Measurements from ENCODE around the gene SIK3.
A peak's percentile ranks its signal among the peaks of the same experiment; 100 is the strongest.

Gene SIK3

DNA sequence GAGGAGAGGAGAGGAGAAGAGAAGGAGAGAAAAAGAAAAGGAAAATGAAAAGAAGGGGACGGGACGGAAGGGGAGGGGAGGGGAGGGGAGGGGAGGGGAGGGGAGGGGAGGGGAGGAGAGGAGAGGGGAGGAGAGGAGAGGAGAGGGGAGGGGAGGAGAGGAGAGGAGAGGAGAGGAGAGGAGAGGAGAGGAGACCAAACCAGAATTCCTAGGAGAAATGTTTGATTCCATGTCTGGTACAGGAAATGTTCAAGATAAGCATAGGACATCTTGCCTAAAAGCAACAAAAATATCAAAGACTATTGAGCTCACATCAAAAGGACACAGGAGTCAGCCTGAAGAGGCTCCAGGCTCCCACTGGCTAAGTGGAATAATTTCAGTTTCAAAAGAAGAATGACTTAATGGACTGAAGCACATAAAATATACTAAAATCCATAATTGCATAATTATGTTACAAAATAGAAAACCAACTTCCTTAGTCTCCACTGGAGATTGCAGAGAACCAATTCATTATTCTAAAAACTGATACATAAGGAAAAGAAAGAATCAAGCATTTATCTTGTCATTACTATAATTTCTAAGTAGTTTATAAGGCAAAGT is 159.7 kb downstream of the SIK3 start:
- ChIA-PET POLR2A (interaction anchor here (0.6 kb wide), 1 partner anchor 156 kb away, joined by 3 read pairs; no protein-coding TSS in a partner anchor), CTCF (interaction anchor here (1.2 to 1.6 kb wide), 2 partner anchors 10 to 12 kb away, joined by 3 read pairs; no protein-coding TSS in a partner anchor)
- H3K4me3 ChIP-seq (ENCODE audit: control insufficient read depth in 1 of 7, extremely low read depth in 1 of 7, insufficient read depth in 4 of 7, low read depth in 2 of 7, low read length in 6 of 7): no peak overlapping the region
- H3K9me3 ChIP-seq (ENCODE audit: control extremely low read depth in 1 of 5, control insufficient read depth in 4 of 5, insufficient read depth in 2 of 5, low read depth in 1 of 5, low read length in 4 of 5): no peaks in the 10 kb centered on the region
- no peaks in the 10 kb centered on the region for H3K27me3 ChIP-seq (replicated peaks in 2 of 5; ENCODE audit: control insufficient read depth in 4 of 5, insufficient read depth in 5 of 5, low read length in 4 of 5)
- peaks cover 0 to 13% (median 7%) of the 10 kb centered on the region in 4 experiments for H3K36me3 ChIP-seq (ENCODE audit: control insufficient read depth in 4 of 4, insufficient read depth in 4 of 4, low read length in 3 of 4)
- no peak for DNase-seq
- H3K27ac ChIP-seq (ENCODE audit: insufficient read depth in 1 of 2, low read depth in 1 of 2, low read length in 2 of 2, poor library complexity in 1 of 2, severe bottlenecking in 2 of 2): no peak overlapping the region
- H3K4me1 ChIP-seq (ENCODE audit: control extremely low read depth in 1 of 4, control insufficient read depth in 4 of 4, insufficient read depth in 4 of 4, low read length in 3 of 4): peaks cover 5 to 43% (median 9%) of the 10 kb centered on the region in 4 experiments
- no CpG with 5 or more reads among the region's 2 CpGs for WGBS (ENCODE audit: insufficient coverage)

DNA sequence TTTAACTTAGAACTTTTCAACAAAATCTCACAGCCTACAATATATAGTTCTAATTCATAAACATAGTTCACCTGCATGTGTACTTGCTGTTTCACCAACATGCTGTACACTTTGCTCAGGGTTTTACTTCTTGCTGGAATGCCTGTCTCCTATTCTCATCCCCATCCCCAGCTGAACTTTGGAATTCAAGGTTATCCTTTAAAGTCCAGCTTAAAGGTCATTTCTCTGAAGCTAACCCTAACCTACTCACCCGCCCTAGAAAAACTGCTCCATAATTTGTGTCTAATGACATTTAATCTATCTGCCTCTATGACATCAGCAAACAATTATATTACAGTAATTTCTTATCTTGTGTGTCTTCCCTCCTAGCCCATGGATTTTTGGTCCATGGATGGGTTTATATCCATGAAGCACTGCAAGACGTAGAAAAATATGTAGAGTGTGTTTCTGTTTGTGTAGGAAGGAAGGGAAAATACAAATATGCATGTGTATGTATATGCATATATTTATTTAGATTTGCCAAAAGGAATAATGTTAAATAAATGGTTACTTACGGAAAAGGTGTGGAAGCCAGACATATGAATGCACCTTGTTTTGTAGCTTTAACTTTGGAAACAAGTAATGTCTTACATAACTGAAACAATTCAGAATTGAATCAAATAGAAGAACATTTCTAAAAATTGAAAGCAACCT is 161.3 kb downstream of the SIK3 start:
- DNase-seq: no peak
- WGBS (ENCODE audit: insufficient coverage): 100% methylated on average over 2 of the region's 3 CpGs
- Histone ChIP-seq H3K9me3 (ENCODE audit: control extremely low read depth in 1 of 5, control insufficient read depth in 4 of 5, insufficient read depth in 2 of 5, low read depth in 1 of 5, low read length in 4 of 5) (no peaks in the 10 kb centered on the region), H3K27ac (ENCODE audit: insufficient read depth in 1 of 2, low read depth in 1 of 2, low read length in 2 of 2, poor library complexity in 1 of 2, severe bottlenecking in 2 of 2) (no peak overlapping the region), H3K27me3 (replicated peaks in 2 of 5; ENCODE audit: control insufficient read depth in 4 of 5, insufficient read depth in 5 of 5, low read length in 4 of 5) (no peaks in the 10 kb centered on the region), H3K4me3 (ENCODE audit: control insufficient read depth in 1 of 7, extremely low read depth in 1 of 7, insufficient read depth in 4 of 7, low read depth in 2 of 7, low read length in 6 of 7) (no peak overlapping the region), H3K4me1 (ENCODE audit: control extremely low read depth in 1 of 4, control insufficient read depth in 4 of 4, insufficient read depth in 4 of 4, low read length in 3 of 4) (peaks cover 7 to 39% (median 15%) of the 10 kb centered on the region in 4 experiments), H3K36me3 (ENCODE audit: control insufficient read depth in 4 of 4, insufficient read depth in 4 of 4, low read length in 3 of 4) (peaks cover 0 to 9% (median 5%) of the 10 kb centered on the region in 4 experiments)
- CTCF ChIA-PET: interaction anchor here (1.1 to 1.6 kb wide), 4 partner anchors 8 to 11 kb away, joined by 3 read pairs; no protein-coding TSS in a partner anchor
- POLR2A ChIA-PET: no interaction called here

DNA sequence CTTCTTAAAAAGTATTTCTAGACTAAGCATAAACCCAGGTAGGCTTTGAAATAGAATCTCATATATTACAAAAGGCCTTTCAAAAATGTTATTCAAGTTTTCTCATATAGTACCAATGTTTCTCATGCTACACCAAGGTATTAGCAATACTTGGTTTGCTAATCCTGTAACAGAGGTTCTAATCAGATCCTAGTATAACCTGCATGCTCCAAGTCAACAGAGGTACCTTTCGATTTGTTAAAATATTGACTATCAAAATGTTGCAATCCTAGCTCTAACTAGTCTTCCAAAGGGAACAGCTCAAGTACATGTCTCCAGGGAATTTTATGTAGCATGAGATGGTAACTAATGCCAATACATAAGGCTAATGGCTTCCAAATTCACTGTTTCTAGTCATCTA is 162.7 kb downstream of the SIK3 start:
- WGBS (ENCODE audit: insufficient coverage): 100% methylated on average over 1 of the region's 1 CpG
- DNase-seq: no peak
- ChIA-PET CTCF (interaction anchor here (1.6 kb wide), 1 partner anchor 10 kb away, joined by 3 read pairs; no protein-coding TSS in a partner anchor), POLR2A (no interaction called here)
- peaks cover 0 to 9% (median 5%) of the 10 kb centered on the region in 4 experiments for H3K36me3 ChIP-seq (ENCODE audit: control insufficient read depth in 4 of 4, insufficient read depth in 4 of 4, low read length in 3 of 4)
- H3K4me3 ChIP-seq (ENCODE audit: control insufficient read depth in 1 of 7, extremely low read depth in 1 of 7, insufficient read depth in 4 of 7, low read depth in 2 of 7, low read length in 6 of 7): no peak overlapping the region
- H3K4me1 ChIP-seq (ENCODE audit: control extremely low read depth in 1 of 4, control insufficient read depth in 4 of 4, insufficient read depth in 4 of 4, low read length in 3 of 4): peaks cover 17 to 40% (median 25%) of the 10 kb centered on the region in 4 experiments
- no peaks in the 10 kb centered on the region for H3K27me3 ChIP-seq (replicated peaks in 2 of 5; ENCODE audit: control insufficient read depth in 4 of 5, insufficient read depth in 5 of 5, low read length in 4 of 5)
- H3K9me3 ChIP-seq (ENCODE audit: control extremely low read depth in 1 of 5, control insufficient read depth in 4 of 5, insufficient read depth in 2 of 5, low read depth in 1 of 5, low read length in 4 of 5): no peaks in the 10 kb centered on the region
- no peak overlapping the region for H3K27ac ChIP-seq (ENCODE audit: insufficient read depth in 1 of 2, low read depth in 1 of 2, low read length in 2 of 2, poor library complexity in 1 of 2, severe bottlenecking in 2 of 2)

DNA sequence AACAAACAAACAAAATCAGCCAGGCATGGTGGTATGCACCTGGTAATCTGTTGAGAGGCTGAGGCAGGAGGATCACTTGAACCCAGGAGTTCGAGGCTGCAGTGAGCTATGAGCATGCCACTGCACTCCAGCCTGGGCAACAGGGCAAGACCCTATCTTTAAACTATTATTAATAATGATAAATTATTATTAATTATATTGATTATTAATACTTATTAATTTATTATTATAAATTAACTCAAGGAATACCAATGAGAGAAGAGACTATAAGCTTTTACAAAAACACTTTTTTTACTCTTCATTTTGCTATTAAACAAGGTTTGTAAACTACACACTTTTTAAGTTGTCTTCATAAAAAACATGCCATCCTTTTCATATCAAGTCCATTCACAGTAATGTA is 163.1 kb downstream of the SIK3 start:
- ChIA-PET CTCF (interaction anchor here (1.6 kb wide), 1 partner anchor 9 kb away, joined by 3 read pairs; no protein-coding TSS in a partner anchor), POLR2A (interaction anchor here (0.6 kb wide), 1 partner anchor 174 kb away, joined by 3 read pairs; no protein-coding TSS in a partner anchor)
- no peak overlapping the region for H3K27ac ChIP-seq (ENCODE audit: insufficient read depth in 1 of 2, low read depth in 1 of 2, low read length in 2 of 2, poor library complexity in 1 of 2, severe bottlenecking in 2 of 2)
- H3K4me3 ChIP-seq (ENCODE audit: control insufficient read depth in 1 of 7, extremely low read depth in 1 of 7, insufficient read depth in 4 of 7, low read depth in 2 of 7, low read length in 6 of 7): no peak overlapping the region
- H3K9me3 ChIP-seq (ENCODE audit: control extremely low read depth in 1 of 5, control insufficient read depth in 4 of 5, insufficient read depth in 2 of 5, low read depth in 1 of 5, low read length in 4 of 5): no peaks in the 10 kb centered on the region
- H3K4me1 ChIP-seq (ENCODE audit: control extremely low read depth in 1 of 4, control insufficient read depth in 4 of 4, insufficient read depth in 4 of 4, low read length in 3 of 4): peaks cover 21 to 43% (median 28%) of the 10 kb centered on the region in 4 experiments
- no peak for DNase-seq
- WGBS (ENCODE audit: insufficient coverage): no CpG with 5 or more reads among the region's 1 CpG
- no peaks in the 10 kb centered on the region for H3K27me3 ChIP-seq (replicated peaks in 2 of 5; ENCODE audit: control insufficient read depth in 4 of 5, insufficient read depth in 5 of 5, low read length in 4 of 5)
- peaks cover 0 to 9% (median 5%) of the 10 kb centered on the region in 4 experiments for H3K36me3 ChIP-seq (ENCODE audit: control insufficient read depth in 4 of 4, insufficient read depth in 4 of 4, low read length in 3 of 4)

DNA sequence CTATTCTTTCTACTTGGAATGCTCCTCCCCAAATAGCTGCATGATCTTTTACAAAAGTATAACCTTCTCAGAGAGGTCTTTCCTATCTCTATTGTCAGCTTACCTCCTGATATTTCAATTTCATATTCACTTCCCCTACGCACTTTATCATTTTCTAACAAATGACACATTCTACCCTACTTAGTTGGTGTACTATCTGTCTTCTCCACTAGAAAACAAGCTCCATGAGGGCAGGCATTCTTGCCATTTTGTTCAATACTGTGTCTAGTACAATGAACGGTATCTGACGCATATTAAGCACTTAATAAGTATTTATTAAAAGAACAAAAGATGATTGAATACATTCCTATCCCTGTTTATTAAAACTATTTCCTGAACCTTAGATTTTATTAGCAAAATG is 164.3 kb downstream of the SIK3 start:
- ChIA-PET POLR2A (no interaction called here), CTCF (interaction anchor here (0.5 to 1.6 kb wide), 6 partner anchors 20 to 93 kb away, joined by 3 to 4 read pairs (median 4); no protein-coding TSS in a partner anchor)
- Histone ChIP-seq H3K4me3 (ENCODE audit: control insufficient read depth in 1 of 7, extremely low read depth in 1 of 7, insufficient read depth in 4 of 7, low read depth in 2 of 7, low read length in 6 of 7) (no peak overlapping the region), H3K27ac (ENCODE audit: insufficient read depth in 1 of 2, low read depth in 1 of 2, low read length in 2 of 2, poor library complexity in 1 of 2, severe bottlenecking in 2 of 2) (peak overlapping the region in 1 of 2 experiments; percentile 34), H3K4me1 (ENCODE audit: control extremely low read depth in 1 of 4, control insufficient read depth in 4 of 4, insufficient read depth in 4 of 4, low read length in 3 of 4) (peaks cover 31 to 45% (median 36%) of the 10 kb centered on the region in 4 experiments), H3K9me3 (ENCODE audit: control extremely low read depth in 1 of 5, control insufficient read depth in 4 of 5, insufficient read depth in 2 of 5, low read depth in 1 of 5, low read length in 4 of 5) (no peaks in the 10 kb centered on the region), H3K36me3 (ENCODE audit: control insufficient read depth in 4 of 4, insufficient read depth in 4 of 4, low read length in 3 of 4) (peaks cover 0 to 9% (median 5%) of the 10 kb centered on the region in 4 experiments), H3K27me3 (replicated peaks in 2 of 5; ENCODE audit: control insufficient read depth in 4 of 5, insufficient read depth in 5 of 5, low read length in 4 of 5) (no peaks in the 10 kb centered on the region)
- peak in 1 of 3 donors; percentile 24 for DNase-seq
- 100% methylated on average over 1 of the region's 3 CpGs for WGBS (ENCODE audit: insufficient coverage)

DNA sequence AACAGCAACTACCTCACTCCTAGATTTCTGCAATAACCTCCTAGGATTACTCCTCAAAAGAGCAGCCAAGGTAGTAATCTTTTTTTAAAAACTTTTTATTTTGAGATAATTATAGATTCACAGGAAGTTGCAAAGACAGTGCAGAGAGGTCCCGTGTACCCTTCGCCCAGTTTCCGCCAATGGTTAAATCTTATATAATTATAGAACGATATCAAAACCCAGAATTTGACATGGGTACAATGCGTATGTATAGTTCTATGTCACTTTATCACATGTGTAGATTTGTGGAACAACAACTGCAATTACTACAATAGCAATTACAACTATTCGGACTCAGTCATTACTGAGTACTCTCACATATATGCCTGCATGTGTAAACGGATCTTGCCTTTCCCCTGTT is 166.0 kb downstream of the SIK3 start:
- peaks cover 47 to 57% (median 53%) of the 10 kb centered on the region in 4 experiments for H3K4me1 ChIP-seq (ENCODE audit: control extremely low read depth in 1 of 4, control insufficient read depth in 4 of 4, insufficient read depth in 4 of 4, low read length in 3 of 4)
- H3K27ac ChIP-seq (ENCODE audit: insufficient read depth in 1 of 2, low read depth in 1 of 2, low read length in 2 of 2, poor library complexity in 1 of 2, severe bottlenecking in 2 of 2): peak overlapping the region; percentile 91 to 97
- DNase-seq: no peak
- peak overlapping the region in 3 of 7 experiments; percentile 41 to 65 (median 61) for H3K4me3 ChIP-seq (ENCODE audit: control insufficient read depth in 1 of 7, extremely low read depth in 1 of 7, insufficient read depth in 4 of 7, low read depth in 2 of 7, low read length in 6 of 7)
- ChIA-PET POLR2A (interaction anchor here (0.7 kb wide), 1 partner anchor 16 kb away, joined by 3 read pairs; no protein-coding TSS in a partner anchor), CTCF (interaction anchor here (1.6 kb wide), 1 partner anchor 42 kb away, joined by 4 read pairs; no protein-coding TSS in a partner anchor)
- no peaks in the 10 kb centered on the region for H3K27me3 ChIP-seq (replicated peaks in 2 of 5; ENCODE audit: control insufficient read depth in 4 of 5, insufficient read depth in 5 of 5, low read length in 4 of 5)
- 70% methylated on average over 6 of the region's 7 CpGs for WGBS (ENCODE audit: insufficient coverage)
- no peaks in the 10 kb centered on the region for H3K9me3 ChIP-seq (ENCODE audit: control extremely low read depth in 1 of 5, control insufficient read depth in 4 of 5, insufficient read depth in 2 of 5, low read depth in 1 of 5, low read length in 4 of 5)
- H3K36me3 ChIP-seq (ENCODE audit: control insufficient read depth in 4 of 4, insufficient read depth in 4 of 4, low read length in 3 of 4): peaks cover 0 to 9% (median 4%) of the 10 kb centered on the region in 4 experiments
